Liver (tissue), 9 donors: Measurements from ENCODE around the gene CARD9. TPM values are rescaled to one million over a fixed set of nuclear protein-coding genes. Genes with fewer than 3 reads are reported as not detected.

Source experiments
- DNase-seq: peaks from one replicate; pipeline ENCODE4 v3.0.0-alpha.2; 2017; ENCODE audit warnings: low spot score
- H3K27ac ChIP-seq, 2 donors: one replicate each; pipeline ENCODE4 v1.7.0; 2013; ENCODE audit warnings: inconsistent platforms in 2 of 2, low read length in 2 of 2, control low read depth in 1 of 2, low read depth in 1 of 2, mild to moderate bottlenecking in 1 of 2
- H3K27me3 ChIP-seq, 4 donors: one replicate each; pipeline versions ENCODE4 v1.6.1 to v1.7.0; 2013; ENCODE audit warnings: low read length in 3 of 4, inconsistent platforms in 1 of 4, mild to moderate bottlenecking in 1 of 4, moderate library complexity in 1 of 4; ENCODE audit not compliant: control insufficient read depth in 4 of 4, insufficient read depth in 4 of 4
- H3K36me3 ChIP-seq, 4 donors: one replicate each; pipeline versions ENCODE4 v1.6.1 to v1.7.0; 2013; ENCODE audit warnings: low read length in 3 of 4, mild to moderate bottlenecking in 3 of 4, low read depth in 1 of 4, moderate library complexity in 1 of 4; ENCODE audit not compliant: control insufficient read depth in 4 of 4, insufficient read depth in 3 of 4
- H3K4me1 ChIP-seq, 4 donors: one replicate each; pipeline versions ENCODE4 v1.6.1 to v1.7.0; 2013; ENCODE audit warnings: low read length in 3 of 4, mild to moderate bottlenecking in 3 of 4, moderate library complexity in 1 of 4; ENCODE audit not compliant: control insufficient read depth in 4 of 4, insufficient read depth in 4 of 4
- H3K4me3 ChIP-seq, 3 donors: one replicate each; pipeline versions ENCODE4 v1.6.1 to v1.7.0; 2013; ENCODE audit warnings: low read length in 3 of 3, control low read depth in 1 of 3, low read depth in 1 of 3, mild to moderate bottlenecking in 1 of 3
- H3K9ac ChIP-seq, 2 donors: one replicate each; pipeline ENCODE4 v1.7.0; 2013; ENCODE audit warnings: low read length in 2 of 2, mild to moderate bottlenecking in 2 of 2, moderate library complexity in 2 of 2, control low read depth in 1 of 2, low read depth in 1 of 2
- H3K9me3 ChIP-seq, 4 donors: one replicate each; pipeline versions ENCODE4 v1.6.1 to v1.7.0; 2013; ENCODE audit warnings: low read length in 3 of 4; ENCODE audit not compliant: control insufficient read depth in 4 of 4
- ATF3 ChIP-seq: IDR thresholded peaks from 2 replicates; pipeline ENCODE4 v1.6.1; 2016; ENCODE audit warnings: antibody characterized with exemption
- CTCF ChIP-seq: fragments of 150-350 bp; IDR thresholded peaks from 2 replicates; pipeline ENCODE4 v1.5.1; 2017; ENCODE audit warnings: improper control_type of control experiment, low read depth, low read length; ENCODE audit not compliant: missing input control
- EGR1 ChIP-seq, 2 donors: IDR thresholded peaks; 2 replicates each; pipeline ENCODE4 v1.6.1; 2016 to 2018; ENCODE audit warnings: antibody characterized with exemption in 2 of 2, low read depth in 2 of 2
- FOXA1 ChIP-seq: IDR thresholded peaks from 2 replicates; pipeline ENCODE4 v1.6.1; 2016; ENCODE audit warnings: antibody characterized with exemption
- FOXA2 ChIP-seq: IDR thresholded peaks from 2 replicates; pipeline ENCODE4 v1.6.1; 2016; ENCODE audit warnings: antibody characterized with exemption
- GABPA ChIP-seq, 2 donors: IDR thresholded peaks in 1 of 2; conservative IDR thresholded peaks in 1 of 2; 2 replicates each; pipeline ENCODE4 v1.6.1; 2016; ENCODE audit warnings: antibody characterized with exemption in 2 of 2, mild to moderate bottlenecking in 1 of 2, moderate library complexity in 1 of 2
- HNF4A ChIP-seq, 2 donors: conservative IDR thresholded peaks; 2 replicates each; pipeline ENCODE4 v1.6.1; 2016; ENCODE audit warnings: antibody characterized with exemption in 2 of 2, mild to moderate bottlenecking in 2 of 2
- HNF4G ChIP-seq: IDR thresholded peaks from 2 replicates; pipeline ENCODE4 v1.6.1; 2016; ENCODE audit warnings: antibody characterized with exemption
- JUND ChIP-seq, 2 donors: IDR thresholded peaks; 2 replicates each; pipeline ENCODE4 v1.6.1; 2016; ENCODE audit warnings: antibody characterized with exemption in 2 of 2
- MAX ChIP-seq: IDR thresholded peaks from 2 replicates; pipeline ENCODE4 v1.6.1; 2016; ENCODE audit warnings: antibody characterized with exemption
- NR2F2 ChIP-seq: IDR thresholded peaks from 2 replicates; pipeline ENCODE4 v1.6.1; 2016; ENCODE audit warnings: antibody characterized with exemption
- RAD21 ChIP-seq, 2 donors: IDR thresholded peaks; 2 replicates each; pipeline ENCODE4 v1.6.1; 2016; ENCODE audit warnings: antibody characterized with exemption in 2 of 2, mild to moderate bottlenecking in 2 of 2
- REST ChIP-seq: IDR thresholded peaks from 2 replicates; pipeline ENCODE4 v1.6.1; 2016; ENCODE audit warnings: antibody characterized with exemption, mild to moderate bottlenecking
- RXRA ChIP-seq, 2 donors: IDR thresholded peaks; 2 replicates each; pipeline ENCODE4 v1.6.1; 2017 to 2018; ENCODE audit warnings: antibody characterized with exemption in 2 of 2, mild to moderate bottlenecking in 1 of 2
- SP1 ChIP-seq: IDR thresholded peaks from 2 replicates; pipeline ENCODE4 v1.6.1; 2018; ENCODE audit warnings: antibody characterized with exemption, mild to moderate bottlenecking
- TAF1 ChIP-seq: conservative IDR thresholded peaks from 2 replicates; pipeline ENCODE4 v1.6.1; 2016; ENCODE audit warnings: antibody characterized with exemption, mild to moderate bottlenecking
- YY1 ChIP-seq: IDR thresholded peaks from 2 replicates; pipeline ENCODE4 v1.6.1; 2016; ENCODE audit warnings: antibody characterized with exemption, mild to moderate bottlenecking
- ZBTB33 ChIP-seq: IDR thresholded peaks from 2 replicates; pipeline ENCODE4 v1.6.1; 2016; ENCODE audit warnings: antibody characterized with exemption
- WGBS: extraction: QIAGEN DNeasy Blood & Tissue Kit; methylation state at CpG from one replicate; pipeline ENCODE4 v1.1.7; 2013; 5-methylcytosine and 5-hydroxymethylcytosine counted together
- polyA plus RNA-seq, 2 donors: library from polyadenylated mRNA; stranded (reverse) in 1 of 2; unstranded in 1 of 2; fragments of 200-250 nt in 1 of 2; fragments of >200 nt in 1 of 2; fragmentation: Nextera tagmentation in 1 of 2; extraction: Ambion mirVana in 1 of 2; gene quantifications; one replicate each; pipeline versions ENCODE4 v1.2.1 to v1.2.3, GENCODE V29; 2013 to 2015
- total RNA-seq, 2 donors: library from RNA; depleted of rRNA; stranded (reverse); fragments of >200 nt; gene quantifications; one replicate each; pipeline ENCODE4 v1.2.3, GENCODE V29; 2014
- donor health status: healthy.
- donor health status: healthy.
- donor health status: healthy.
- donor health status: healthy.
- donor health status: healthy.

Gene CARD9
- total and polyA plus RNA-seq, 4 donors = 0.25 to 5.3 (median 2.2) TPM

GRCh38 chr9:136419092-136419420 lies 45.6 kb upstream of the CARD9 start:
- no peaks in the 10 kb centered on the region for H3K27me3 ChIP-seq
- H3K4me1 ChIP-seq = peaks cover 2 to 13% (median 7%) of the 10 kb centered on the region in 4 donors
- peaks cover 18 to 80% (median 48%) of the 10 kb centered on the region in 4 donors for H3K36me3 ChIP-seq
- no peak overlapping the region for H3K4me3 ChIP-seq
- peak overlapping the region; percentile 83 to 93 for H3K27ac ChIP-seq
- WGBS = 96% methylated on average over 12 of the region's 12 CpGs
- H3K9me3 ChIP-seq = no peaks in the 10 kb centered on the region
- no peak for DNase-seq
- H3K9ac ChIP-seq = peak overlapping the region in 1 of 2 donors; percentile 49
- TF ChIP-seq ZBTB33 (no peak), REST (no peak), YY1 (no peak), RXRA (IDR thresholded peaks at IDR 0.05) (no peak), RAD21 (IDR thresholded peaks at IDR 0.05) (no peak), EGR1 (IDR thresholded peaks at IDR 0.05; ENCODE audit: low read depth in 2 of 2) (no peak), TAF1 (no peak), GABPA (IDR thresholded peaks at IDR 0.05 in 1 of 2, conservative IDR thresholded peaks at IDR 0.05 in 1 of 2) (no peak), MAX (no peak), FOXA1 (no peak), NR2F2 (no peak)

DNA sequence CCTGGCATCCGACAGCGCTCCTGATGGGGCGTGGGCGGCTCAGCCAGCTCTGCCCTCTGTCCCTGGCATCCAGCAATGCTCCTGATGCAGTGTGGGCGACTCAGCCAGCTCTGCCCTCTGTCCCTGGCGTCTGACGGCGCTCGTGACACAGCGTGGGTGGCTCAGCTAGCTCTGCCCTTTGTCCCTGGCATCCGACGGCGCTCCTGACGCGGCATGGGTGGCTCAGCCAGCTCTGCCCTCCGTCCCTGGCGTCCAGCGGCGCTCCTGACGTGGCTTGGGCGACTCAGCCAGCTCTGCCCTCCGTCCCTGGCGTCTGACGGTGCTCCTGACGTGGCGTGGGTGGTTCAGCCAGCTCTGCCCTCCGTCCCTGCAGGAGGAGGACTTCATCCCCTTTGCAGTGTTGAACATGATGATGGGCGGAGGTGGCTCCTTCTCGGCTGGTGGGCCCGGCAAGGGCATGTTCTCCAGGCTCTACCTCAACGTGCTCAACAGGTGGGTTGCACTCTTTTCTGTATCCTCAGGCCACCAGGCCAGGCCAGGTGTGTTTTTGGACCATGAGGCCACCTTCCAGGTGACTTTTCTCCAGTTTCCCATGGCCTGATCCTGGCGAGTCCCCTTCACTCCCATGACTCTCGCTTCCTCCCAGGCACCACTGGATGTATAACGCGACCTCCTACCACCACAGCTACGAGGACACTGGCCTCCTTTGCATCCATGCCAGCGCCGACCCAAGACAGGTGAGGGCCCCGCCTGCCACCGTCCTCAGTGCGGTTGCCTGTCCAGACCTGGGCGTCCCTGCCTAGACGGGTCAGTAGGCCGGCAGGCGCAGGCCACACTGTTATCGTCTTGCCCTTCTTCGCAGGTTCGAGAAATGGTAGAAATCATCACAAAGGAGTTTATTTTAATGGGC lies 45.0 kb upstream of the CARD9 start:
- Histone ChIP-seq H3K27me3 (no peaks in the 10 kb centered on the region), H3K36me3 (peaks cover 23 to 81% (median 47%) of the 10 kb centered on the region in 4 donors), H3K9ac (peak overlapping the region in 1 of 2 donors; percentile 49), H3K4me1 (peaks cover 2 to 13% (median 7%) of the 10 kb centered on the region in 4 donors), H3K27ac (peak overlapping the region; percentile 83 to 93), H3K9me3 (no peaks in the 10 kb centered on the region), H3K4me3 (no peak overlapping the region)
- TF ChIP-seq RXRA (IDR thresholded peaks at IDR 0.05) (peak in 1 of 2 donors; percentile 89), ATF3 (no peak), MAX (no peak), EGR1 (IDR thresholded peaks at IDR 0.05; ENCODE audit: low read depth in 2 of 2) (peak; percentile 98 to 100), FOXA1 (peak; percentile 61), HNF4A (conservative IDR thresholded peaks at IDR 0.05) (peak; percentile 69 to 96), REST (peak; percentile 70), YY1 (peak; percentile 92), GABPA (IDR thresholded peaks at IDR 0.05 in 1 of 2, conservative IDR thresholded peaks at IDR 0.05 in 1 of 2) (peak in 1 of 2 donors; percentile 81), JUND (IDR thresholded peaks at IDR 0.05) (peak in 1 of 2 donors; percentile 72), FOXA2 (peak; percentile 75), SP1 (peak; percentile 79), TAF1 (no peak), HNF4G (no peak), CTCF (no peak)
- 61% methylated on average over 48 of the region's 48 CpGs for WGBS
- no peak for DNase-seq
